Upper lobe of right lung (tissue), 1 donor: ENCODE results near the gene POC1A. TPM values are rescaled to one million over a fixed set of nuclear protein-coding genes. Genes with fewer than 3 reads are reported as not detected.

ENCODE experiments used
- ATAC-seq: fragments of 200-7000 bp; cut with Tn5 transposase; one replicate; pipeline ENCODE4 v1.9.1; 2020; ENCODE audit warnings: mild to moderate bottlenecking, moderate library complexity
- DNase-seq: peaks from one replicate; pipeline ENCODE4 v3.0.0-alpha.2; 2020
- H3K27ac ChIP-seq: fragments of 200-600 bp; one replicate; pipeline ENCODE4 v1.8.0; 2022
- H3K27me3 ChIP-seq: fragments of 200-600 bp; one replicate; pipeline ENCODE4 v1.8.0; 2022; ENCODE audit warnings: mild to moderate bottlenecking
- H3K36me3 ChIP-seq: fragments of 200-600 bp; one replicate; pipeline ENCODE4 v1.8.0; 2022
- H3K4me1 ChIP-seq: fragments of 200-600 bp; one replicate; pipeline ENCODE4 v1.8.0; 2022
- H3K4me3 ChIP-seq: fragments of 200-600 bp; one replicate; pipeline ENCODE4 v1.8.0; 2022; ENCODE audit warnings: mild to moderate bottlenecking
- H3K9me3 ChIP-seq: fragments of 200-600 bp; one replicate; pipeline ENCODE4 v1.8.0; 2022
- intact Hi-C: fragments of 100-400 bp; cut with DNase I; formaldehyde crosslinking; loops from one replicate; pipeline ENCODE4 v1.11.0; 2022
- total RNA-seq: library from RNA; stranded (reverse); fragmentation: NEBNext Ultra II Directional; extraction: Animal tissue kit (Norgen Biotek cat#: 25700); gene quantifications from one replicate; pipeline ENCODE4 v1.2.1, GENCODE V29; 2021
- TF ChIP-seq, protein P1 (sequence below): fragments of 200-600 bp; IDR thresholded peaks from one replicate; pipeline ENCODE4 v1.8.0; 2022; ENCODE audit warnings: antibody characterized with exemption
- donor health status: DM: no; HTN: yes; CAD: no; lungs with severe emphysema.

The POC1A gene
- total RNA-seq, 1 donor from 2014 or later, result 2.5 TPM

DNA sequence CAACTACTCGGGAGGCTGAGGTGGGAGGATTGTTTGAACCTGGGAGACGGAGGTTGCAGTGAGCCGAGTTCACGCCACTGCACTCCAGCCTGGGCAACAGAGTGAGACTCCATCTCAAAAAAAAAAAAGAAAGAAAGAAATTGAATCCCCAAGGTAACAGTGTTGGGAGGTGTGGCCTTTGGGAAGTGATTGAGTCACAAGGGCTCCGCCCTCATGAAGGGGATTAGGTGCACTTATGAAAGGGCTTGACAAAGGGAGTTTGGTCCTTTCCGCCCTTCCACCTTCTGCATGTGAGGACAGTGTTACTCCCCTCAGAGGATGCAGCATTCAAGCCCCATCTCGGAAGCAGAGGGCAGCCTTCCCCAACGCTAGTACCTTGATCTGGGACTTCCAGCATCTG lies 21.3 kb downstream of the POC1A start:
- Histone ChIP-seq H3K27ac (no peak overlapping the region), H3K27me3 (no peaks in the 10 kb centered on the region), H3K9me3 (no peaks in the 10 kb centered on the region), H3K4me1 (peaks cover 17% of the 10 kb centered on the region), H3K4me3 (no peak overlapping the region), H3K36me3 (no peaks in the 10 kb centered on the region)
- TF ChIP-seq, protein P1, sequence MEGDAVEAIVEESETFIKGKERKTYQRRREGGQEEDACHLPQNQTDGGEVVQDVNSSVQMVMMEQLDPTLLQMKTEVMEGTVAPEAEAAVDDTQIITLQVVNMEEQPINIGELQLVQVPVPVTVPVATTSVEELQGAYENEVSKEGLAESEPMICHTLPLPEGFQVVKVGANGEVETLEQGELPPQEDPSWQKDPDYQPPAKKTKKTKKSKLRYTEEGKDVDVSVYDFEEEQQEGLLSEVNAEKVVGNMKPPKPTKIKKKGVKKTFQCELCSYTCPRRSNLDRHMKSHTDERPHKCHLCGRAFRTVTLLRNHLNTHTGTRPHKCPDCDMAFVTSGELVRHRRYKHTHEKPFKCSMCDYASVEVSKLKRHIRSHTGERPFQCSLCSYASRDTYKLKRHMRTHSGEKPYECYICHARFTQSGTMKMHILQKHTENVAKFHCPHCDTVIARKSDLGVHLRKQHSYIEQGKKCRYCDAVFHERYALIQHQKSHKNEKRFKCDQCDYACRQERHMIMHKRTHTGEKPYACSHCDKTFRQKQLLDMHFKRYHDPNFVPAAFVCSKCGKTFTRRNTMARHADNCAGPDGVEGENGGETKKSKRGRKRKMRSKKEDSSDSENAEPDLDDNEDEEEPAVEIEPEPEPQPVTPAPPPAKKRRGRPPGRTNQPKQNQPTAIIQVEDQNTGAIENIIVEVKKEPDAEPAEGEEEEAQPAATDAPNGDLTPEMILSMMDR, result no peak
- intact Hi-C loops, result no loop called here
- DNase-seq (no peak), ATAC-seq (no peak)

DNA sequence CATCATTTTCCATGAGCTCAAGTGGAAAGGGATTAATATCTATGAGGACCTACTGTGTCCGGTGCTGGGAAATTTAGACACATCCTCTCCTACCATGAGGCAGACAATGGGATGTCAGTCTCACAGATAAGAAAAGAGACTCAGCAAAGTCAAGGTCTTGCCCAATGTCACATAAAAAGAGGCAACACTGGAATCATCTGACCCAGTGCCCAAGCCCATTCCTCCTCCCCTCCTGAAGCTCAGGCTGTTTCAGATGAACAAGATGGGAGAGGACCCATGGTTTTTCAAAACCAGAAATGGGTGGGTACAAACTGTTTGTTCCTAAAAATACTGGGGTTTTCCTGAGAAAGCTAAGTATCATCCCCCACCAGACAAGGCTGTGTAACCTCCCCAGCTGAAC lies 22.2 kb downstream of the POC1A start:
- intact Hi-C loops, result no loop called here
- Histone ChIP-seq H3K27ac (no peak overlapping the region), H3K4me1 (peaks cover 10% of the 10 kb centered on the region), H3K4me3 (no peak overlapping the region), H3K36me3 (no peaks in the 10 kb centered on the region), H3K9me3 (no peaks in the 10 kb centered on the region), H3K27me3 (no peaks in the 10 kb centered on the region)
- no peak for DNase-seq
- TF ChIP-seq, protein P1, result no peak
- ATAC-seq, result no peak

DNA sequence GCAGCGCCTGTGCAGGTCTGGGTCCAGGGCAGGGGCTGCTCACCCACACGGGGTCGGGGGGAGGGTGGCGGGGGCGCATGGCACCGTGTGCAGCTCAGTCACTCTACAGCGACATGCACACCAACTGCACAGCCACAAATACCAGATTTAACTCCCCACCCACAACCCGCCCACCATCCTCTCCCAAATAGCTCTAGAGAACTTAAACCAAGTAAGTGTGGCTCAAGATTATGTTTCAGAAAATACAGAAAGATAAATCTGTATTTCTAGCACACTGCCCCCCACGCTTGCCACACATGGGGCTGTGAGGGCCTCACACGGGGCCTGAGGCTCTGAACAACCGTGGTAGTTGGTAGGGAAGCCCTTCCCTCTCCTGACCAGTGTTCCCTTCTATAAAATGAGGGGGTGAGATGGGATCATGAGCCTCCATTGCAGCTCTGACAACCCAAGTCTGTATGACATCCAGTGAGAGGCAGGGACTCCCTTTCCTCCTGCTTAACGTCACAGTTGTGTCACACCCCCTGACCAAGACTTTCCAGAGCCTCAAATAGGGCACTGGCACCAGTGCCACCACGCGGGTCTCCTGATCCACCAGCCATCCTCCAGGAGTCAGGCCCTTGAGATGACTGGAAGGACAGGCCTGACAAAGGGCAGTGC lies 23.1 kb downstream of the POC1A start:
- intact Hi-C loops, result no loop called here
- H3K9me3 ChIP-seq, result no peaks in the 10 kb centered on the region

DNA sequence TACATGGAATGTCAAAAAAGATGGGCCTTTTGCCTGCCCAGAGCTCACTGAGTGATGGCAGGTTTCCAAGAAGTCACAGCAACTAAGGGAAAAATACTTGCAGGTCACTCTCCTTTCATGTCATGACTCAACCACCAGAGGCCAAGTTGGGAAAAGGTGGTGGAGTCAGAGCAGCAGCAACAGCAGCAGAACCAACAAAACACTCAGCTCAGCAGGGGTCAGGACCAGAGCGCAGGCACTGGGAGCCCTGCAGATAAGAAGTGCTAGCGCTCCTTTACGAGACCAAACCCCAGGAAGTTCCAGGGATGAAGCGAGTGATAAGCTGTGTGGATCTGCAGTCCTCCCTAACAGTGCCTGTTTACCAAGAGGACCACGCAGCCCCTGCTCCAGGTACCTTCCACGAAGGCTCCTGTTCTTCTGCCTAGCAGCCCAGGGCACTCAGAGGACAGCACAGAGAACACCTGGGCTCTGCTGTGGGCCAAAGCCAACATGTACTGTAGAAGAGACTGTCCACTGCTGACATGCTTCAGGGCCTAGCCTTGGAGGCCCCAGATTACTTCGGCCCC lies 26.0 kb downstream of the POC1A start:
- H3K4me1 ChIP-seq, result peaks cover 2% of the 10 kb centered on the region
- intact Hi-C loops, result no loop called here
- H3K4me3 ChIP-seq, result no peak overlapping the region
- DNase-seq, result no peak
- H3K36me3 ChIP-seq, result no peaks in the 10 kb centered on the region
- TF ChIP-seq, protein P1, result no peak
- no peak overlapping the region for H3K27ac ChIP-seq
- ATAC-seq, result no peak
- H3K9me3 ChIP-seq, result no peaks in the 10 kb centered on the region
- no peaks in the 10 kb centered on the region for H3K27me3 ChIP-seq

More for the DNA sequence above, 23.1 kb downstream of the POC1A start:
- Histone ChIP-seq H3K36me3 (no peaks in the 10 kb centered on the region), H3K27me3 (no peaks in the 10 kb centered on the region), H3K27ac (no peak overlapping the region), H3K4me3 (no peak overlapping the region), H3K4me1 (peaks cover 2% of the 10 kb centered on the region)
- TF ChIP-seq, protein P1, result no peak
- DNase-seq (no peak), ATAC-seq (no peak)

DNA sequence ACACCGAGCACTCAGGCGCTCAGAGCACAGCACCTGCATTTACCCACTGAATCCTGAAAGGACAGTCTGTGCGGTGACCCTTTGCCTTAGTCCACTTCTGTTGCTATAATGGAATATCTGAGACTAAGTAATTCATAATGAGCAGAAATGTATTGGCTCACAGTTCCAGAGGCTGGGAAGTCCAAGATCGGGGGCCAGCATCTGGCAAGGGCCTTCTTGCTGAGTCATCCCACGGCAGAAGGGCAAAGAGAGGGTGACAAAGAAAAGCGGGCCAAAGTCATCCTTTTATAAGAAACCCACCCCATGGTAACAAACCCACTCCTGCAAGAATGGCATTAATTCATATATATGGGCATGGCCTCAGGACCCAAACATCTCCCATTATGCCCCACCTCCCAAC lies 27.7 kb downstream of the POC1A start:
- Histone ChIP-seq H3K9me3 (no peaks in the 10 kb centered on the region), H3K4me1 (peaks cover 19% of the 10 kb centered on the region), H3K4me3 (no peak overlapping the region), H3K27ac (no peak overlapping the region), H3K36me3 (no peaks in the 10 kb centered on the region), H3K27me3 (no peaks in the 10 kb centered on the region)
- TF ChIP-seq, protein P1, result no peak
- ATAC-seq (no peak), DNase-seq (no peak)
- intact Hi-C loops, result no loop called here
